HG03095 (cell line): Measurements from ENCODE around the gene GABRD.

Experiments
- ATAC-seq: cut with Tn5 transposase; IDR thresholded peaks from one replicate; pipeline ENCODE4 v1.9.1; 2021; ENCODE audit warnings: moderate library complexity; ENCODE audit not compliant: unreplicated experiment

GABRD gene

DNA sequence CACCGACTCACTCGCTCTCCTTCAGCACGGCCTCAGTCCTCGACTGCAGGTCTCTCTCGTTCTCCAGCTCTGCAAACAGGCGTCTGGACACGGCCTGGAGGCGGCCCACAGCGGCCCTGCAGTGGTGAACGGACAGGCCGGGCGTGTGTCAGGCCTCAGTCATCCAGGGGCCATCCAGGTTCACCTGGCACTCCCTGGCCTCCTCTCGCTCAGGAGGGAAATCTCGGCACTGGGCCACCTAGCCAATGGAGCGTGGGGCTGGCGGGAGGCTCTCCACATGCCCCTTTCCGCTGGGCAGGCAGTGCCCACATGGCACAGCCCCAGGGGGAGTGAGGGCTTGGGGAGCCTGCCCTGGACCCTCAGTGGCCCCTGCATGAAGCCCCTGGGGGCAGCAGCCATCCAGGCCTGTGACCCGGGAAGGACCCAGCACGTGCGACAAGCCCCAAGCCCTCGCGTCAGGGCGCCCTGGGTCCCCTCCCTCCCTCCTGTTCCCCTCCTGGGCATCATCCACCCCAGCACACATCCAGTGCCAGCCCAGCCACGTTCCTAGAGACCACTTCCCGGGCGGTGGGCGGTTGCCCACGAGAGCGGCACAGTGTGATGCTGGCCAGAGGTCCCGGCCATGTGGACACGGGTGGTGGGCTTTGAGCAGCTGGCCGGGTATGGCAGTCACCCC is 33.6 kb upstream of the GABRD start:
- no peak for ATAC-seq

DNA sequence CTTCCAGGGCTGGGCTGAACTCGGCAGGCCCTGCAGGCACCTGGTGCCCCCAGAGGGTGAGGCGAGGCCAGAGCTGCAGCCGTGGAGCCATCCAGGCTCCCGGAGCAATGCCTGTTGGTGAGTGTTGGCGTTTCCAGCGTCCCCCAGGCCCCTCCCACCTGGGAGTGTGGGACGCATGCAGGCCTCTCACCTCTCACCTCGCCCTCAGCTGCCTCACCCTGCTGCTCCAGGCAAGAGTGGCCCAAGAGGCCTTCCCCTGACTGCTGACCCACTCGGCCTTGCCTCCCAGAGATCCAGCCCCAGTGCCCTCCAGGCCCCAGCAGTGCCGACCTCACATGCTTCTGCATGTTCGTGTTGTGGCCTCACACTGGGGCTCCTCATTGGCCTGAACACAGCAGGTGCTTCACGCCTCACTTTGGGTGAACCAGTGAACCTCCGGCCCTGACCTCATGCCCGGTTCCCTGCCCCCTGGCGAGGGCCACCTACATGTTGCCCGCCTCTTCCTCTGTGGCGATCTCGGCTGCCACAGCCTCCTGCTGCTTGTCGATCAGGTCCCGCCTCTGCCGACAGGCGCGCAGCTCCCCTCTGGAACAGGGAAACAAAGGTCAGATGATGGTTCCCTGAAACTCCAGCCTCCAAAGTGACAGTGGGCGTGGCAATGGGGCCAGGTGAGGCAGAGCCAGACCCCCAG is 32.5 kb upstream of the GABRD start:
- ATAC-seq: no peak

DNA sequence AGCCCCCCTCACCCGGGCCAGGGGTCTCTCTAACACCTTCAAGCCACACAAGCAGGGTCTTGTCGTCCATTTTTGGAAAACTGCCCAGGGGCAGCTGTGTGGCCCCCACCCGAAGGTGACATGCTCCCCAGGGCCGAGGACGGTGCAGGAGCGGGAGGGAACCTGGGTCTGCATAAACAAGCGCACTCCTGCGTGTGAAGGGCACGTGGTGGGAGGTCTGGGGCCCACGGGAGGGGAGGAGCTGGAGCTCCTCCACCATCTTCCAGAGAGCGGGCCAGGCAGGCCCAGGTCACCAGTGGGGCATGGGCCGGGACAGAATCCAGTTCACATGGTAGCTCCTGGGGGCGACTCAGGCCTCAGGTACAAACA is 32.0 kb upstream of the GABRD start:
- no peak for ATAC-seq

DNA sequence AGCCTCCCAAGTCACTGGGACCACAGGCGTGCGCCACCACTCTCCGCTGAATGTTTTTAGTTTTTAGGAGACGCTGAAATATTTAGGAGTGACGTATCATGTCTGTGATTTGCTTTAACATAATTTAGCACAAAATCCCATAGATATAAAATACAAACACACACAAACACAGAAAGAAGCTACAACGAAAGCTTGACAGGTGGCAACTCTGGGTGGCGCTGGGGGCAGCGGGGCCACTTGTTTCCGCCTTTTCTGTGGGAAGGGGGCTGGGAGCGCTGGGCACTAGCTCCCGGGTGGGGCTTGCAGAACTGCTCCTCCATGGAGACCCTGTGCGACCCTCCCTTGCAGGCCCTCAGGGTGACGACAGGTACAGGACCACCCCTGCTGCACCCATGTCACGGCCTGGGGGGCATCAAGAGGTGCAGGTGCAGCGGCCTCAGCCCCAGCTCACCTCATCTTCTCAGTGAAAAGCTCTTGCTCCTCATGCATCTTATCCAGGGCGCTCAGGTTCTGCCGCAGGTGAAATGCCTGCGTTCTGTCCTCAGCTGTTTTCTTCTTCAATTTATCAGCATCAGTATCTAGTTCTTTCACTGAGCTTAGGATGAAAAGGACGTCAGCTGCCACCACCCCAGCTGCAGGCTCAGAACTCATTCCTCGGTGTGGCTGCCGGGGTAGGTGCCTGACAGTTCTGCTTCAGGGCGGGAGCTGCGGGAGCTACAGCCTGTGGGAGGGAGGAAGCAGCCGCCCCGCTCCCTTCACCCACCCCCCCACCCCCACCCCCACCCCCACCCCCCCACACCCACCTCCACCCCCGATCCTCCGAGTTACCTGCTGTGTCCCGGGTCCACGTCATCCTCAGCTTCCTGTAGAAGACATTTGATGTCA is 30.8 kb upstream of the GABRD start:
- ATAC-seq: no peak

- no peak for ATAC-seq
Observed at GRCh38 chr1:1989102-1989542, 30.0 kb upstream of the GABRD start.

DNA sequence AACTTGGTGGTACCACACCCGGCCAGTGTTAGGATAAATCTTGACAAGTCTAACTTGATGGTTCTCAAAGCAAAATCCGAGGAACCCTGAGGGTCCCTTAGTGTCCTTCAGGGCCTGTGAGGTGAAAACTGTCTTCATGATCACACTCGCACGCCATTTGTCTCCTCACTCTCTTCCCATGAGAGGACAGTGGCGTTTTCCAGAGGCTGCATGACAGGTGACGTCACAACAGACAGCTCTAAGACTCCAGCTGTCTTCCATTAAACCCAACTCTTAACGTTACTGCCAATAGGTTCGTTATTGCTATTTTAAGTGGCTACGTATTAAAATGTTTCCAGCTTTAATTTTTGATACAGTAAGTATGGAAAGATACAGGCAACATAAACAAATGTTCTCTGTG is 29.4 kb upstream of the GABRD start:
- no peak for ATAC-seq

DNA sequence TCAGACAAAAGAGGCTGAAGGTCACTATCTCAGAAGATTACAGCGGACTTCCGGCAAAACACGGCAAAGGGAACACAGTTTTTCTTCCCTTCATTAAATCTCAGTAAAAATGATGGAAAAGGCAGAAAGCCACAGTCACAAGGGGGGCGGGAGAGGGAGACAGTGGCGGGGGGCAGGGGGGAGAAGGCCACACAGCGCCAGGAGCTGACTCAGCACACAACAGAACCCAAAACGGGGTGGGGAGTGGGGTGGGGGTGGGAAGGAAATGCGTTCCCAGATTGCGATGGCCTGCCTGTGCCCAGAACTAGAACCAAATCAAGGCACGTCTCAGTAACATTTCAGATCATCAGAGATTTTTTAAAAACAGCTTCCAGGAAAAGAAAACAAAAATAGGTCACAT is 28.9 kb upstream of the GABRD start:
- ATAC-seq: no peak

- ATAC-seq: no peak
Observed at GRCh38 chr1:1994536-1994935, 24.6 kb upstream of the GABRD start.

DNA sequence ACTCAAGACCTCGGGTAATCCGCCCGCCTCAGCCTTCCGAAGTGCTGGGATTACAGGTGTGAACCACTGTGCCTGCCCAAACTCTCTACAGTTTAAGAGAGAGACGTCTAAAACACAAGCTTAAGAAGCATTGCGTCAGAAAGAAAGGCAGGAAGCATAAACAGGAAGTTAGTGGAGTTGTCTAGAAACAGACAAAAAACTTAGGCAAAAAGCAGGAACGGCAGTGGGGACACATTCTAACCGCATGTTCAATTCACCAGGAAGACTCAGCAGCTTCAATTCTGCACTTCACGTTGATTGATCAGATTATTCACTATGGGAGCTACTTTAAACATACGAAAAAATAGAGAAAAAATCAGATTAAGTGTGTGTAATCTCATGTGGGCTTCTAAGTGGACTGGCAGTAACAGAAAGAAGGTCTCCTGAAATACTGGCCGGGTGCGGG is 22.9 kb upstream of the GABRD start:
- no peak for ATAC-seq

DNA sequence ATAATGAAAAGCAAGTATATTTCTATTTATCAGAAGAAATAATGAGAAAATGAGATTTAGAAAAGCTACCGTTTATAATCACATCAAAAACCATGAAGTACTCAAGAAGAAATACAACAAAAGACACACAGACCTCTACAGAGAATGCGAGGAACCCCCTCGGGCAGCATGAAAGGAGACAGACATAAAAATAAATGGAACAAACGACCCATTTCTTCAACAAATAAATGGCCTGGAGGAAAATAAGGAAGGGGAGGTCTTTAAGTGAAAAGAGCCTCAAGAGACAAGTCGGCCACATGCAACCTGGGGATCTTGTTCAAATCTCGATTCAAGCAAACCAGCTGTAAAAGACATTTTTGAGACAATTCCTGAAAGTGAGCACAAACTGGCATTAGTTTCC is 21.6 kb upstream of the GABRD start:
- no peak for ATAC-seq

GRCh38 chr1:2000432-2000831 is 18.7 kb upstream of the GABRD start:
- ATAC-seq: no peak

- ATAC-seq: no peak
Observed at GRCh38 chr1:2000850-2001249, 18.3 kb upstream of the GABRD start.

DNA sequence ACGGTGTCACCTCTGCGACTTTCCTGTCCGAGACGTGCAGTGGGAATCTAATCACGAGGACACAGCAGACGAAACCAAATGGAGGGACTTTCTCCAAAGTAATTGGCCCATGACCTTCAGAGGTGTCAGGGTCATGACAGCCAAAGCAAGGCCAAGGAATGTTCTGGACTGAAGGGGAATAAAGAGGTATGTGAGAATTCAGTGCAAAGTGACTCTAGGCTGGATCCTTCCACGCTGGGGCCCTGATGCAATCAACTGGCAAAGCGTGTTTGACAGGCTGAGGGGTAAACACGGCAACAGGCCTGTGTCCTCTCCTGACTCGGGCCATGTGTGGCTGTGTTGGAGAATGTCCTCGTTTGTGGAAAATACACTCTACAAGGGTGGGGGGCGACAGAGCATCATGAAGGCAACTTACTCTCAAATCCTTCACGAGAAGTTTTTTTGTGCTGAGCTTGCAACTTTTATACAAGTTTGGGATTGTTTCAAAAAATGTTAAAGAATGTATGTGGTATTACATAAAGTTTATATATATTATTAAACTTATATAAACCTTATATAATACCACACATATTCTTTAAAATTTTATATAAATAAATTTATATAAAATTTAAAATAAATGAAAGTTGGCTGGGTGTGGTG is 17.3 kb upstream of the GABRD start:
- no peak for ATAC-seq

DNA sequence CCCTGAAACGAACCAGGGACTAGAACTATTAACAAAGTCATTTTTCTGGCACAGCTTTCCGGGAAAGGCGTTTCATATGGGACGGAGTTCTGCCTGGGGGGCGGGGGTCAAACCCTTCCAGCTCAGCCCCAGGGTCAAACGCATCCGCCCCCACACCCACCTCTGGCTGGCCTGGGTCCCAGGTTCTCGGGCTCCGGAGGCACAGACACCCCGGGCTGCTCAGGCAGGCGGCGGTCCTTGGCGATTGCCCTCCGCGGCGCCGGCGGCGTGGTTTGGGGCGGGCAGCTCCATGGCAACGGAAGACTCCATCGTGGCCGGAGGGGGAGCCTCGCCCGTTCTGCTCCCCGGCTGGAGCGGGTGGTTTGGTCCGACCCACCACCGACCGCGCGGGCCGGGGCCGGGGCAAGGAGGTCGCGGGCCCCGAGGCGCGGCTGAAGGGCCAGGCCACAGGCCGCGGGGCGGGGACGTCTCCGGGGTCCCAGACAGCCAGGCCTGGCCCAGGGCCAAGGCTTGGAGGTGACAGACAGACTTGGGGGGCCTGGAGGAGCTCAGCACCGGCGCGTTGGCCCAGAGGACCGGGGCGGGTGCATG is 15.5 kb upstream of the GABRD start, which contains the start of gene CFAP74:
Gene CFAP74 (minus strand): TSS at position 246 of the 591 bp plus-strand sequence. CDS start 12,830 bp downstream, outside the sequence.
- ATAC-seq: no peak

GRCh38 chr1:2004856-2005255 is 14.3 kb upstream of the GABRD start:
- ATAC-seq: no peak

- no peak for ATAC-seq
Observed at GRCh38 chr1:2009101-2010053, 9.8 kb upstream of the GABRD start.

GRCh38 chr1:2014181-2014580 is 5.0 kb upstream of the GABRD start:
- ATAC-seq: no peak

DNA sequence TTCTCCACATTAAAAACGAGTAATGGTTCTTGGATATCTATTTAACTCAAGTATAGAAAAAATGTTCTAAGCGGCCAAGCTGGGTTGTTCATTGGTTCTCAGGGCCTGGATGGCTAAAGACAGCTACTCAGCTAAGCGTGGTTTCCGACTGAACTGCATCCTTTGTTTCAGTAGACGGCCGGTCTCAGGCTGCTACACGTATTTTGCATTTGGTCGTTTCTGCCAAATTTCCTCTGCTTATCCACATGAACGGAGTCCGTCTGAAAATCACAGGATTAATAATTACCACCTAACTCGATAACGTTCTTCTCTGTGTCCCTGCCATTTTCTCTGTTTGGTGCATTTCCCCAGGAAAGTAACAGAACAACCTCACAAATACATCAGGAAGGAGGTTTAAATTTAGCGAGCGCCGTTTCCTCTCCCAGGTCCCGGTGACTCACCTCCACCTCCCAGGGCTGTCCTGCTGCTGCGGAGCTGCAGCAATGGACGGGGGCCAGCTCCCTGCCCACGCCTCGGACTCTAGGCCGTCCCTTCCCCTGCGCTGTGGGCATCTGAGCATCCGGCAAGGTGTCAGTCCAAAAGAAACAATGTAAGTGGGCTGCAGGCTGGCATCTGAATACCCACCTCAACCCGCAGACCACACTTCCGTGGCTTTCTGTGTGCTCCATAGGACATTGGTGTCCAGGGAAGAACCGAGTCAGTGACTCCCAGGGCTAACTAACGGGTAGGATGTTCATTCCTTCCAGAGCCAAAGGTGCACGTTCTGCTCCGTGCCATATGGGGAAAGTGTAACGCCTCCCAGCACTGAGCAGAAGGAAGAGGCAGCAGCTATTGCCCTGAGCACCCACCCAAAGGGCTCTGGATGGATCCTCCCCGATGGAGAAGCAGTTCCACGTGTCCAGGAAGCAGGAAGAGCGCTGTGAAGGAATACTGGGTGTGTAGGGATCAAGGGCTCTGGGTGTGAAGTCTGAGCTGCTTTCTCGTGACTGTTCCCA is 4.1 kb upstream of the GABRD start:
- no peak for ATAC-seq
